ENCODE measurements around the gene NADSYN1.

The NADSYN1 gene

DNA sequence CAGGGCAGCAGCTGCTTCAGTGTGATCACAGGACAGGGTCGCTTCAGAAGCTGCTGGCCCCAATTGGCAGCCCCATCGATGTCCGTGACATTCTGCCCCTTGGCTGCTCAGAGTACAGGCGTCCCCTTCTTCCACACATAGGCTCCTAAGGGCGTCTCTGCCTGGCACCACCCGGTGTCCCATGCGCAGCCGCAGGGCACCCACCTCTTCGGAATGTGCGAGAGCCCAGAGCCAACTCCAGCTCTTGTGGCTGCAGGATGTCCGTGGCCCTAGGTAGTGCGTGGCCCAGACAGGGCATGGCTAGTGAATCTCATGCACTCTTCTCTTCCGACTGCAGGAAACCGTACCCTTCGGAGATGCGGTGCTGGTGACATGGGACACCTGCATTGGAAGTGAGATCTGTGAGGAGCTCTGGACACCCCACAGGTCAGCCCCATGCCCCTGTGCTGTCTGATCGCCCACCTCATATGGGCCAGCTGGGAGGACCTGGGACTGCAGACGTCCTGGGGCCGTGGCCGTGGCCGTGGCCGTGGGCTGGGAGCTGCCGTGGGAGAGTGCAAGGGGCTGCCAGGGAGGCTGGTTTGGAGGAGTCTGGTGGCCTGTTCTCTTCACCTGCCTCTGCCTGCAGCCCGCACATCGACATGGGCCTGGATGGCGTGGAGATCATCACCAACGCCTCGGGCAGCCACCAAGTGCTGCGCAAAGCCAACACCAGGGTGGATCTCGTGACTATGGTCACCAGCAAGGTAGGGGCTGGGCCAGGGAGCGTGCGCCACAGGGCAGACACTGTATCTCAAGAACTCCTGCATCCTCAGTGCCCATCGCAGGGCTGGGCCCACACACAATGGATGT lies 20.2 kb downstream of the NADSYN1 start:
- H3K4me3 ChIP-seq (ENCODE audit: low read length) = no peak overlapping the region
- no peak for TF ChIP-seq CTCF (conservative IDR thresholded peaks at IDR 0.05; ENCODE audit: low read depth, low read length)
- DNase-seq (ENCODE audit: low read depth) = no peak

DNA sequence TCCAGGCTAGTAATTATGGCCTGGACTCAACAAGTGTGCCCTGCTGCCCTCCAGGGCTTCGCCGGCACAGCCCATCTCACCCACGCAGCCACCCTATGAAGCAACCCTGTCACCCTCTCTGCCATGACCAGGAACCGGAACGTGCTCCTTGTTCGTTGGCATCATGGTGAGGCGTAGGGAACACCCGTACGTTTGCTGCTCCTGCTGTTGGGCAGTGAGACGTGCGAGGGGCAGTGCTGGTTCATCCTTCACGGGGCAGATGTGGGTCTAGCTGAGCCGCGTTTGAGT lies 20.7 kb downstream of the NADSYN1 start:
- no peak for DNase-seq (ENCODE audit: low read depth)
- no peak for TF ChIP-seq CTCF (conservative IDR thresholded peaks at IDR 0.05; ENCODE audit: low read depth, low read length)
- no peak overlapping the region for H3K4me3 ChIP-seq (ENCODE audit: low read length)

- no peak for TF ChIP-seq CTCF (conservative IDR thresholded peaks at IDR 0.05; ENCODE audit: low read depth, low read length)
- DNase-seq (ENCODE audit: low read depth) = no peak
- H3K4me3 ChIP-seq (ENCODE audit: low read length) = no peak overlapping the region
Measured at GRCh38 chr11:71474141-71474770, 21.3 kb downstream of the NADSYN1 start.

- TF ChIP-seq CTCF (conservative IDR thresholded peaks at IDR 0.05; ENCODE audit: low read depth, low read length) = no peak
- DNase-seq (ENCODE audit: low read depth) = no peak
- no peak overlapping the region for H3K4me3 ChIP-seq (ENCODE audit: low read length)
Measured at GRCh38 chr11:71474771-71475483, 21.9 kb downstream of the NADSYN1 start.

DNA sequence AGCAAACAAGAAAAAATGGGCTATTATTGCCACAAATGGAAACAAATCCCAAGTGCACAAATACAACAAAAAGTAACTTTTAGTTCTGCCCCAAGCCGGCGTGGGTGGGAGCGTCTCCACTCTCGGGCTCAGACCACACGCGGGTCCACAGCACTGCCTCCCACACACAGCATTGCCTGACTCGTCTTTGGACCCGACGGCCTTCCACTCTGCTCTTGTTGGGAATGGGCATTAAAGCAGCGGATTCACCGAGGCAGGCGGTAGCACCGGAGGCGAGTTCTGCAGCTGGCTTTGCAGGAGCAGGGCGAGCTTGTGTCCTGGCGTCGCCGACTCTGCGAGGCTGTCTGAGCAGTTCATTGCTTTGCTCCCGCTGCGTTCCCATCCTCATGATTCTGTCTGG lies 23.0 kb downstream of the NADSYN1 start:
- no peak overlapping the region for H3K4me3 ChIP-seq (ENCODE audit: low read length)
- no peak for TF ChIP-seq CTCF (conservative IDR thresholded peaks at IDR 0.05; ENCODE audit: low read depth, low read length)
- DNase-seq (ENCODE audit: low read depth) = no peak

- no peak overlapping the region for H3K4me3 ChIP-seq (ENCODE audit: low read length)
- no peak for TF ChIP-seq CTCF (conservative IDR thresholded peaks at IDR 0.05; ENCODE audit: low read depth, low read length)
- DNase-seq (ENCODE audit: low read depth) = no peak
Measured at GRCh38 chr11:71476926-71477640, 24.1 kb downstream of the NADSYN1 start.

Measured in retinal pigment epithelial cell (primary cell).